Neural cell (in vitro differentiated cells): Measurements from ENCODE around the gene RELA. TPM values are rescaled to one million over a fixed set of nuclear protein-coding genes. Genes with fewer than 3 reads are reported as not detected.

ENCODE experiments used
- H2AFZ ChIP-seq: fragments of 200-600, 300-800 bp; sonication (generic), shearing (Covaris generic); 2 replicates; pipeline ENCODE4 v1.6.0; 2014; ENCODE audit warnings: low read depth, mild to moderate bottlenecking, antibody characterized with exemption, low read length, moderate library complexity
- H3F3A ChIP-seq: fragments of 200-600 bp; shearing (Covaris generic); 2 replicates; pipeline ENCODE4 v1.6.1; 2016; ENCODE audit warnings: mild to moderate bottlenecking, moderate library complexity, mixed read lengths, antibody characterized with exemption, low read length; ENCODE audit not compliant: insufficient read depth, poor library complexity, severe bottlenecking
- H3K27ac ChIP-seq: fragments of 200-600, 300-800 bp; sonication (generic), shearing (Covaris generic); 2 replicates; pipeline ENCODE4 v1.5.1; 2014; ENCODE audit warnings: mild to moderate bottlenecking, low read length, moderate library complexity
- H3K27me3 ChIP-seq: fragments of 300-800, 200-600 bp; sonication (generic), shearing (Covaris generic); 2 replicates; pipeline ENCODE4 v1.6.0; 2014; ENCODE audit warnings: mild to moderate bottlenecking, low read depth, low read length, moderate library complexity; ENCODE audit not compliant: insufficient read depth
- H3K36me3 ChIP-seq: fragments of 300-800, 200-600 bp; sonication (generic), shearing (Covaris generic); 2 replicates; pipeline ENCODE4 v1.5.1; 2014; ENCODE audit warnings: mild to moderate bottlenecking, antibody characterized with exemption, low read length, moderate library complexity; ENCODE audit not compliant: insufficient read depth
- H3K4me2 ChIP-seq: fragments of 300-800, 200-600 bp; sonication (generic), shearing (Covaris generic); 2 replicates; pipeline ENCODE4 v1.6.0; 2014; ENCODE audit warnings: mild to moderate bottlenecking, low read length
- H3K4me3 ChIP-seq: fragments of 300-800, 200-600 bp; sonication (generic), shearing (Covaris generic); 2 replicates; pipeline ENCODE4 v1.5.1; 2014; ENCODE audit warnings: mild to moderate bottlenecking, low read length, moderate library complexity
- H3K79me2 ChIP-seq: fragments of 200-600 bp; shearing (Covaris generic); replicated peaks from 2 replicates; pipeline ENCODE4 v1.6.0; 2014; ENCODE audit warnings: mild to moderate bottlenecking, low read length, moderate library complexity; ENCODE audit not compliant: insufficient read depth
- H3K9ac ChIP-seq: fragments of 300-800, 200-600 bp; sonication (generic), shearing (Covaris generic); 2 replicates; pipeline ENCODE4 v1.6.1; 2016; ENCODE audit warnings: mild to moderate bottlenecking, low read length, mixed read lengths
- H3K9me2 ChIP-seq: fragments of 200-600 bp; shearing (Covaris generic); 2 replicates; pipeline ENCODE4 v1.6.1; 2016; ENCODE audit warnings: mild to moderate bottlenecking, low read length, mixed read lengths; ENCODE audit not compliant: insufficient read depth
- H3K9me3 ChIP-seq: fragments of 200-600, 300-800 bp; sonication (generic), shearing (Covaris generic); 2 replicates; pipeline ENCODE4 v1.6.1; 2016; ENCODE audit warnings: mild to moderate bottlenecking, mixed run types, low read length, moderate library complexity, mixed read lengths
- H4K20me1 ChIP-seq: fragments of 200-600 bp; shearing (Covaris generic); 2 replicates; pipeline ENCODE4 v1.6.1; 2016; ENCODE audit warnings: mild to moderate bottlenecking, mixed run types; ENCODE audit not compliant: insufficient read depth
- CTCF ChIP-seq: fragments of 450-650 bp; IDR thresholded peaks from 2 replicates; pipeline ENCODE4 v1.5.1; 2014; ENCODE audit warnings: antibody characterized with exemption, mild to moderate bottlenecking, moderate library complexity; ENCODE audit not compliant: poor library complexity, severe bottlenecking
- EP300 ChIP-seq: fragments of 450-650 bp; conservative IDR thresholded peaks from 2 replicates; pipeline ENCODE4 v1.6.1; 2014; ENCODE audit warnings: antibody characterized with exemption, mild to moderate bottlenecking, moderate library complexity; ENCODE audit not compliant: poor library complexity, severe bottlenecking
- EZH2 ChIP-seq: fragments of 200-600, 300-800 bp; shearing (Covaris generic), sonication (generic); IDR thresholded peaks from 2 replicates; pipeline ENCODE4 v1.6.1; 2014; ENCODE audit warnings: antibody characterized with exemption, low read length, borderline replicate concordance, mild to moderate bottlenecking; ENCODE audit not compliant: insufficient read depth, poor library complexity, severe bottlenecking
- MXI1 ChIP-seq: fragments of 450-650 bp; conservative IDR thresholded peaks from 2 replicates; pipeline ENCODE4 v1.6.1; 2014; ENCODE audit warnings: antibody characterized with exemption, mild to moderate bottlenecking; ENCODE audit not compliant: poor library complexity, severe bottlenecking
- POLR2AphosphoS5 ChIP-seq: IDR thresholded peaks from 2 replicates; pipeline ENCODE4 v1.6.1; 2012
- RAD21 ChIP-seq: fragments of 450-650 bp; conservative IDR thresholded peaks from 2 replicates; pipeline ENCODE4 v1.6.1; 2014; ENCODE audit warnings: antibody characterized with exemption, mild to moderate bottlenecking, moderate library complexity
- REST ChIP-seq: IDR thresholded peaks from 2 replicates; pipeline ENCODE4 v1.6.1; 2012; ENCODE audit warnings: borderline replicate concordance
- SMC3 ChIP-seq: fragments of 450-650 bp; conservative IDR thresholded peaks from 2 replicates; pipeline ENCODE4 v1.6.1; 2014; ENCODE audit warnings: antibody characterized with exemption, mild to moderate bottlenecking, moderate library complexity; ENCODE audit not compliant: poor library complexity
- TAF1 ChIP-seq: IDR thresholded peaks from 2 replicates; pipeline ENCODE4 v1.6.1; 2012; ENCODE audit warnings: low read depth
- polyA plus RNA-seq: library from polyadenylated mRNA; depleted of rRNA; stranded (reverse); fragments of >200 nt; gene quantifications from 2 replicates; pipeline ENCODE4 v1.2.3, GENCODE V29; 2014

The RELA gene
- polyA plus RNA-seq, 1 donor from 2014 or later, result 19.3 TPM

GRCh38 chr11:65623177-65623576, 39.5 kb downstream of the RELA start:
- no peak overlapping the region for H3K27ac ChIP-seq
- H3K4me3 ChIP-seq, result no peak overlapping the region
- H3K9me3 ChIP-seq, result no peaks in the 10 kb centered on the region
- H3F3A ChIP-seq, result no peaks in the 10 kb centered on the region
- no peak overlapping the region for H2AFZ ChIP-seq
- no peak overlapping the region for H3K9ac ChIP-seq
- H3K79me2 ChIP-seq, result no peaks in the 10 kb centered on the region
- no peaks in the 10 kb centered on the region for H3K27me3 ChIP-seq
- H3K36me3 ChIP-seq, result no peaks in the 10 kb centered on the region
- no peaks in the 10 kb centered on the region for H3K9me2 ChIP-seq
- no peak overlapping the region for H3K4me2 ChIP-seq
- TF ChIP-seq REST (no peak), MXI1 (no peak), EZH2 (no peak), POLR2AphosphoS5 (no peak), TAF1 (no peak), EP300 (no peak), RAD21 (no peak), CTCF (no peak), SMC3 (no peak)
- no peaks in the 10 kb centered on the region for H4K20me1 ChIP-seq

- TF ChIP-seq EP300 (no peak), REST (no peak), POLR2AphosphoS5 (no peak), MXI1 (no peak), EZH2 (no peak), RAD21 (no peak), SMC3 (no peak), TAF1 (no peak), CTCF (no peak)
- peaks cover 4% of the 10 kb centered on the region for H3K79me2 ChIP-seq
- no peak overlapping the region for H3K9ac ChIP-seq
- H3K27me3 ChIP-seq, result no peaks in the 10 kb centered on the region
- H2AFZ ChIP-seq, result no peak overlapping the region
- no peaks in the 10 kb centered on the region for H3K9me3 ChIP-seq
- H3K36me3 ChIP-seq, result no peaks in the 10 kb centered on the region
- no peak overlapping the region for H3K4me3 ChIP-seq
- no peak overlapping the region for H3K27ac ChIP-seq
- no peaks in the 10 kb centered on the region for H3F3A ChIP-seq
- no peaks in the 10 kb centered on the region for H4K20me1 ChIP-seq
- H3K9me2 ChIP-seq, result no peaks in the 10 kb centered on the region
- no peak overlapping the region for H3K4me2 ChIP-seq
These were observed 40.7 kb downstream of the RELA start for GRCh38 chr11:65622011-65622410.
